ENCODE data around the gene USP34.

Gene USP34

DNA sequence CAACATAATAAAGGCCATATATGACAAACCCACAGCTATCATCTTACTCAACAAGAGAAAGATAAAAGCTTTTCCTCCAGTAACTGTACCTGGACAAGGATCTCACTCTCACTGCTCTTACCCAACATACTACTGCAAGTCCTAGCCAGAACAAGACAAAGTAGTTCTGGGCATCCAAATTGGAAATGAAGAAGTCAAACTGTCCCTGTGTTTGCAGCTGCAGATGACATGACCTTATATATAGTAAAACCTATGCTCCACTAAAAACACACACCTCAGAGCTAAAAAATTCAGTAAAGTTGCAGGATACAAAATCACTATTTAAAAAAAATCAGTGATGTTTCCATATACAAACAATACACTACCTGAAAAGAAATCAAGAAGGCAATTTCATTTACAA lies 32.2 kb downstream of the USP34 start:
- Histone ChIP-seq H3K9ac (ENCODE audit: low read length) (no peak overlapping the region), H3K4me3 (ENCODE audit: low read length) (no peak overlapping the region), H3K4me1 (ENCODE audit: control insufficient read depth, insufficient read depth, low read length) (peaks cover 37% of the 10 kb centered on the region), H3K36me3 (ENCODE audit: control insufficient read depth, insufficient read depth, low read length, severe bottlenecking) (peaks cover 3% of the 10 kb centered on the region), H3K9me3 (ENCODE audit: control insufficient read depth, low read length) (no peaks in the 10 kb centered on the region), H3K27me3 (replicated peaks; ENCODE audit: control insufficient read depth, insufficient read depth, low read length) (no peaks in the 10 kb centered on the region)
- no peak for DNase-seq (ENCODE audit: low read depth)

DNA sequence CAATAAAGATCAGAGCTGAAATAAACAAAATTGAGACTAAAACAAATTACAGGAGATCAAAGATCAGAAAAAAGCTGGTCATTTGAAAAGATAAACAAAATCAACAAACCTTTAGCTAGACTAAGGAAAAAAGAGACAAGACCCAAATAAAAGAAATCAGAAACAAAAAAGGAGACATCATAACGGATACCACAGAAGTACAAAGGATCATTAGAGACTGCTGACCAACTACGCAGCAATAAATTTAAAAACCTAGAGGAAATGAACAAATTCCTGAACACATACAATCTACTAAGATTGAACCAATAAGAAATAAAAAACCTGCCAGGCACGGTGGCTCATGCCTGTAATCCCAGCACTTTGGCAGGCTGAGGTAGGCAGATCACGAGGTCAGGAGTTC lies 33.7 kb downstream of the USP34 start:
- Histone ChIP-seq H3K9me3 (ENCODE audit: control insufficient read depth, low read length) (no peaks in the 10 kb centered on the region), H3K9ac (ENCODE audit: low read length) (no peak overlapping the region), H3K4me1 (ENCODE audit: control insufficient read depth, insufficient read depth, low read length) (peaks cover 37% of the 10 kb centered on the region), H3K4me3 (ENCODE audit: low read length) (no peak overlapping the region), H3K27me3 (replicated peaks; ENCODE audit: control insufficient read depth, insufficient read depth, low read length) (no peaks in the 10 kb centered on the region), H3K36me3 (ENCODE audit: control insufficient read depth, insufficient read depth, low read length, severe bottlenecking) (no peaks in the 10 kb centered on the region)
- no peak for DNase-seq (ENCODE audit: low read depth)

DNA sequence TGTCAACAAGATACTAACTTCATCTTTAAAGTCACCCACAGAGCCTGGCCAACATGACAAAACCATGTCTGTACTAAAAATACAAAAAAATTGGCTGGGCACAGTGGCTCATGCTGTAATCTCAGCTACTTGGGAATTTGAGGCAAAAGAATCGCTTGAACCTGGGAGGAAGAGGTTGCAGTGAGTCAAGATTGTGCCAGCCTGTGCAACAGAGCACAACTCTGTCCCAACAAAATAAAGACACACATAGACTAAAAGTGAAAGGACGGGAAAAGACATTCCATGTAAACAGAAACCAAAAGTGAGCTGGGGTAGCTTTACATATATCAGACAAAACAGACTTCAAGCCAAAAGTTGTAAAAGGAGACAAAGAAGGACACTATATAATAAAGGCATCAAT lies 34.8 kb downstream of the USP34 start:
- Histone ChIP-seq H3K4me3 (ENCODE audit: low read length) (peak overlapping the region; percentile 17), H3K9me3 (ENCODE audit: control insufficient read depth, low read length) (no peaks in the 10 kb centered on the region), H3K9ac (ENCODE audit: low read length) (no peak overlapping the region), H3K4me1 (ENCODE audit: control insufficient read depth, insufficient read depth, low read length) (peaks cover 37% of the 10 kb centered on the region), H3K36me3 (ENCODE audit: control insufficient read depth, insufficient read depth, low read length, severe bottlenecking) (no peaks in the 10 kb centered on the region), H3K27me3 (replicated peaks; ENCODE audit: control insufficient read depth, insufficient read depth, low read length) (no peaks in the 10 kb centered on the region)
- DNase-seq (ENCODE audit: low read depth) = no peak

DNA sequence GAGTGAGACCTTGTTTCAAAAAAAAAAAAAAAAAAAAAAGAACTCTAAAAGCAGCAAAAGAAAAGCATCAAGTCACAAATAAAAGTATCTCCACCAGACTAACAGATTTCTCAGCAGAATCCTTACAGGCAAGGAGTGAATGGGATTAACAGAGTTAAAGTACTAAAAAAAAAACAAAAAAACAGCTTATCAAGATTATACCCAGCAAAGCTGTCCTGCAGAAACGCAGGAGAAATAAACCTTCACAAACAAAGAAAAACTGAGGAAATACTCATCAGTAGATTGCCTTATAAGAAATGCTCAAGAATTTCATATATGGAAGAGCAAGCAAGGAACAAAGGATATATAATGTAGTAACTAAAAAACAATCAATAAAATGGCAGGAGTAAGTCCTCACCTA lies 35.6 kb downstream of the USP34 start:
- Histone ChIP-seq H3K9me3 (ENCODE audit: control insufficient read depth, low read length) (no peaks in the 10 kb centered on the region), H3K36me3 (ENCODE audit: control insufficient read depth, insufficient read depth, low read length, severe bottlenecking) (no peaks in the 10 kb centered on the region), H3K9ac (ENCODE audit: low read length) (no peak overlapping the region), H3K27me3 (replicated peaks; ENCODE audit: control insufficient read depth, insufficient read depth, low read length) (no peaks in the 10 kb centered on the region), H3K4me3 (ENCODE audit: low read length) (no peak overlapping the region), H3K4me1 (ENCODE audit: control insufficient read depth, insufficient read depth, low read length) (peaks cover 36% of the 10 kb centered on the region)
- DNase-seq (ENCODE audit: low read depth) = no peak

DNA sequence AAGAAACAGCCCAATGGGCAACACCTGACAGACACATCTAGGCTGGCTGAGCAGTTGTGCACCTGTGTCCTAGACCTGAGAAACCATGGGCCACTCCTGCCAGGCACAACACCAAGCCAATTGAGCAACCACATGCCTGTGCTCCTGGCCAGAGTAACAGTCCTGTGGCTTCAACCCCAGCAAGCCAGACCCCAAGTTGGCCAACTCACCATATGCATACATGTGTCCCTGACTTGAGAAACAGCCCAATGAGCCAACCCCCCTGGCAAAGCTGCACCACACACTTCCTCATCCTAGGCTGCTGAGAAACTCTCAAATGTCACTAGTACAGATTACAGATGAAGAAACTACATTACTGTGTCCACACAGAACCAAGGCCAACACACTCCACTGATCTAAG lies 36.6 kb downstream of the USP34 start:
- H3K4me1 ChIP-seq (ENCODE audit: control insufficient read depth, insufficient read depth, low read length) = peaks cover 32% of the 10 kb centered on the region
- no peak overlapping the region for H3K4me3 ChIP-seq (ENCODE audit: low read length)
- DNase-seq (ENCODE audit: low read depth) = no peak

DNA sequence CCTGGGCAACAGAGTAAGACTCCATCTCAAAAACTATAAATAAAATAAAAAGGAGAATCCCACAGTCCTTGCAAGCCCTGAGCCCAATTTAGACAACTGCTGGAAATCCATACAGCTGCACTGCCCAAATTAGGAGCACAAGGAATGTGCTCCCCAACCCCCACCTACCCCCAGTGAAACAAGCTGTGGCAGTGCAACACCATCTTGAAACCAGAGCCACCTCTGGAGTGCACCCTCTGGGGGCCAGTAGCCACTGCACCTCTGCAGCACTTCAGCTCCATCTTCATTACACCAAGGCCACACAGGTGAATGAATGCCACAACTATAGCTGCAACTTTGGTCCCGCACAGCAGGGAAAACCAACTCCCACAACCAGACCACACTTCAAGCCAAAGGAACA lies 37.3 kb downstream of the USP34 start:
- no peak overlapping the region for H3K4me3 ChIP-seq (ENCODE audit: low read length)
- peaks cover 24% of the 10 kb centered on the region for H3K4me1 ChIP-seq (ENCODE audit: control insufficient read depth, insufficient read depth, low read length)
- H3K9ac ChIP-seq (ENCODE audit: low read length) = no peak overlapping the region
- no peaks in the 10 kb centered on the region for H3K27me3 ChIP-seq (replicated peaks; ENCODE audit: control insufficient read depth, insufficient read depth, low read length)
- no peak for DNase-seq (ENCODE audit: low read depth)
- no peaks in the 10 kb centered on the region for H3K36me3 ChIP-seq (ENCODE audit: control insufficient read depth, insufficient read depth, low read length, severe bottlenecking)
- H3K9me3 ChIP-seq (ENCODE audit: control insufficient read depth, low read length) = no peaks in the 10 kb centered on the region

More for the DNA sequence above, 36.6 kb downstream of the USP34 start:
- H3K9me3 ChIP-seq (ENCODE audit: control insufficient read depth, low read length) = no peaks in the 10 kb centered on the region
- no peaks in the 10 kb centered on the region for H3K36me3 ChIP-seq (ENCODE audit: control insufficient read depth, insufficient read depth, low read length, severe bottlenecking)
- H3K9ac ChIP-seq (ENCODE audit: low read length) = no peak overlapping the region
- no peaks in the 10 kb centered on the region for H3K27me3 ChIP-seq (replicated peaks; ENCODE audit: control insufficient read depth, insufficient read depth, low read length)

DNA sequence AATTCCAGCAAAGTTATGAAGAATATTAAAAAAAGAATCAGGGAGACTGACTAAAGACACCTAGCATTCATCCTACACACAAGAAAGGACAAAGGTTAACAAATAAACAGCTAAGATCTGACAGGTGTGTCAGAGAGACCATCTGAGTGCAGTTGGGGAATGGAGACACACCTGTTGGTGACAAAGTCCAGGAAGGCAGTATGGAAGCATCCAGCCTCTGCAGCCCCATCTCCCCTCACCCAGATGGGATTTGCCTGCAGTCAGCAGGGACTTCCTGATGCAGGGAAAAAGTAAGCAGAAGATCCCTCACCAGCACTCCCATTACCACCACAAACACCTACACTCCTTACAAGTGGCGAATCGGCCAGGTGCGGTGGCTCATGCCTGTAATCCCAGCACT lies 37.9 kb downstream of the USP34 start:
- Histone ChIP-seq H3K9me3 (ENCODE audit: control insufficient read depth, low read length) (no peaks in the 10 kb centered on the region), H3K27me3 (replicated peaks; ENCODE audit: control insufficient read depth, insufficient read depth, low read length) (no peaks in the 10 kb centered on the region), H3K4me3 (ENCODE audit: low read length) (no peak overlapping the region), H3K9ac (ENCODE audit: low read length) (no peak overlapping the region), H3K4me1 (ENCODE audit: control insufficient read depth, insufficient read depth, low read length) (peaks cover 24% of the 10 kb centered on the region), H3K36me3 (ENCODE audit: control insufficient read depth, insufficient read depth, low read length, severe bottlenecking) (no peaks in the 10 kb centered on the region)
- no peak for DNase-seq (ENCODE audit: low read depth)

DNA sequence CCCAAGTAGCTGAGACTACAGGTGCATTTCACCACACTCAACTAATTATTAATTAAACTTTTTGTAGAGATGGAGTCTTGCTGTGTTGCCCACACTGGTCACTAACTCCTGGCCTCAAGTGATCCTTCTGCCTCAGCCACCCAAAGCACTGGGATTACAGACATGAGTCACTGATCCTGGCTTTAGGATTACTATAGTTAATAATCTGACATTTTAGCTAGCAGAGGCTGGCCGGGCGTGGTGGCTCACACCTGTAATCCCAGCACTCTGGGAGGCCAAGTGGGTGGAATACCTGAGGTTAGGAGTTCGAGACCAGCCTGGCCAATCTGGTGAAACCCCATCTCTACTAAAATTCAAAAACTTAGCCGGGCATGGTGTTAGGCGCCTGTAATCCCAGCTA lies 39.5 kb downstream of the USP34 start:
- H3K9me3 ChIP-seq (ENCODE audit: control insufficient read depth, low read length) = no peaks in the 10 kb centered on the region
- no peak overlapping the region for H3K9ac ChIP-seq (ENCODE audit: low read length)
- H3K4me1 ChIP-seq (ENCODE audit: control insufficient read depth, insufficient read depth, low read length) = peaks cover 18% of the 10 kb centered on the region
- DNase-seq (ENCODE audit: low read depth) = no peak
- H3K27me3 ChIP-seq (replicated peaks; ENCODE audit: control insufficient read depth, insufficient read depth, low read length) = no peaks in the 10 kb centered on the region
- no peaks in the 10 kb centered on the region for H3K36me3 ChIP-seq (ENCODE audit: control insufficient read depth, insufficient read depth, low read length, severe bottlenecking)
- no peak overlapping the region for H3K4me3 ChIP-seq (ENCODE audit: low read length)

DNA sequence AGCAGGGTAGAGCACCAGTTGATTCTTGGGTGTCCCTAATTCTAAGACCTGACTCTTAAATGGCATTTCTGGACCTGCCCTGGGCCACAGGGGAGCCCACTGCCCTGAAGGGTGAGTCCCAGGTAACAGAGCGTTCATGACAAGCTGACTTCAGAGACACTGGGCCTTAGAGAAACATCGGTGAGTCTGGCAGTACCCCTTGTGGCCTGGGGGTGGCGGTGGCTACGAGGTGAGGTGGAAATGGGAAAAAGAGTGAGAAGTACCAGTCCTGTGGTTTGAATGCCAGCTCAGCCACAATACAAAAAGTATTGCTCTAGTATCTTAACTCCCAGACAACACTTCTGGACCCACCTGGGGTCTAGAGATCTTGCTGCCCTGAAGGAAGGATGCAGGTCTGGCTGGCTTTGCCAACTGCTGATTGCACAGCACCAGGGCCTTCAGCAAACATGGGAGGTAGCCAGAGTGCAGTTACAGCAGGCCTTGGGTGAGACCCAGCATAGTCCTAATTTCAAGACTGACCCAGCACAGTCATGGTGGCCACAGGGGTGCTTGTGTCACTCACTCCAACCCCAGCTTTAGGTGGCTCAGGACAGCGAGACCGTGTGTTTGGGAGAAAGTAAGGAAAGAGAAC lies 44.5 kb downstream of the USP34 start:
- Histone ChIP-seq H3K4me3 (ENCODE audit: low read length) (no peak overlapping the region), H3K9me3 (ENCODE audit: control insufficient read depth, low read length) (no peaks in the 10 kb centered on the region), H3K27me3 (replicated peaks; ENCODE audit: control insufficient read depth, insufficient read depth, low read length) (no peaks in the 10 kb centered on the region), H3K9ac (ENCODE audit: low read length) (no peak overlapping the region), H3K36me3 (ENCODE audit: control insufficient read depth, insufficient read depth, low read length, severe bottlenecking) (no peaks in the 10 kb centered on the region), H3K4me1 (ENCODE audit: control insufficient read depth, insufficient read depth, low read length) (no peaks in the 10 kb centered on the region)
- DNase-seq (ENCODE audit: low read depth) = no peak

DNA sequence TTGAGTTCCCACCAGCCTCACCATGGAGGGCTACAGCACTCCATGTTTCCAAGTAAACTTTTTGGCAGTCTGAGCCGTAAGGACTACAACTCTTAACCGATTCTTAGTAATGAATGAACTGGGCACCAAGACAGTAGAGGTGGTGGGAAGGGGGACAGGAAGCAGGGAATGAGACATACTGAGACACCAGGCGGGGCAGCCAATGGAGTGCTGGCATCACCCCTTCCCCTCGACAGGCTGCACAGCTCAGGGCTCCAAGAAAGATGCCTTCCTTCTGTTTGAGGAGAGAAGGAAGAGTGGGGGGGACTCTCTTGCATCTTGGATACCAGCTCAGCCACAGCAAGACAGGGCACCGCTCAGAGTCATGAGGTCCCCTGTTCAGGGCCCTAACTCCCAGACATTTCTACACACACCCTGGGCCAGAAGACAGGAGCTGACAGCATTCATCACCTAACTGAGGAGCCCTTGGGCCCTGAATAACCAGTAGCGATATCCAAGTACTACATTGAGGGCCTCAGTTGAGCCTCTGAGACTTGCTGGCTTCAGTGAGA lies 45.2 kb downstream of the USP34 start:
- no peaks in the 10 kb centered on the region for H3K27me3 ChIP-seq (replicated peaks; ENCODE audit: control insufficient read depth, insufficient read depth, low read length)
- H3K9ac ChIP-seq (ENCODE audit: low read length) = no peak overlapping the region
- no peaks in the 10 kb centered on the region for H3K36me3 ChIP-seq (ENCODE audit: control insufficient read depth, insufficient read depth, low read length, severe bottlenecking)
- no peaks in the 10 kb centered on the region for H3K9me3 ChIP-seq (ENCODE audit: control insufficient read depth, low read length)
- H3K4me1 ChIP-seq (ENCODE audit: control insufficient read depth, insufficient read depth, low read length) = no peaks in the 10 kb centered on the region
- DNase-seq (ENCODE audit: low read depth) = no peak
- H3K4me3 ChIP-seq (ENCODE audit: low read length) = no peak overlapping the region

DNA sequence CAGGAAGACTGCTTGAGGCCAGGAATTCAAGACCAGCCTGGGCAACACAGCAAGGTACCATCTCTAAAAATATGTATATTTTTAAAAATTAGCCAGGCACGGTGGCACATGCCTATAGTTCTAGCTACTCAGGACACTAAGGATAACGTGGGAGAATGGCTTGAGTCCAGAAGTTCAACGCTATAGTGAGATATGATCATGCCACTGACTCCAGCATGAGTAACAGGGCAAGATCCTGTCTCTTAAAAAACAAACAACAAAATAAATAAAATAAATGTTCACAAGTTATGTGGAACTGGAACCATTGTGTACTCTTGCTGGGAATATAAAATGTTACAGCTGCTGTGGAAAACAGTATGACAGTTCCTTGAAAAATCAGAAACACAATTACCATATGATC lies 47.2 kb downstream of the USP34 start:
- H3K4me3 ChIP-seq (ENCODE audit: low read length) = no peak overlapping the region
- peak; percentile 27 for DNase-seq (ENCODE audit: low read depth)
- no peaks in the 10 kb centered on the region for H3K36me3 ChIP-seq (ENCODE audit: control insufficient read depth, insufficient read depth, low read length, severe bottlenecking)
- no peaks in the 10 kb centered on the region for H3K27me3 ChIP-seq (replicated peaks; ENCODE audit: control insufficient read depth, insufficient read depth, low read length)
- H3K4me1 ChIP-seq (ENCODE audit: control insufficient read depth, insufficient read depth, low read length) = peaks cover 14% of the 10 kb centered on the region
- H3K9ac ChIP-seq (ENCODE audit: low read length) = no peak overlapping the region
- no peaks in the 10 kb centered on the region for H3K9me3 ChIP-seq (ENCODE audit: control insufficient read depth, low read length)

DNA sequence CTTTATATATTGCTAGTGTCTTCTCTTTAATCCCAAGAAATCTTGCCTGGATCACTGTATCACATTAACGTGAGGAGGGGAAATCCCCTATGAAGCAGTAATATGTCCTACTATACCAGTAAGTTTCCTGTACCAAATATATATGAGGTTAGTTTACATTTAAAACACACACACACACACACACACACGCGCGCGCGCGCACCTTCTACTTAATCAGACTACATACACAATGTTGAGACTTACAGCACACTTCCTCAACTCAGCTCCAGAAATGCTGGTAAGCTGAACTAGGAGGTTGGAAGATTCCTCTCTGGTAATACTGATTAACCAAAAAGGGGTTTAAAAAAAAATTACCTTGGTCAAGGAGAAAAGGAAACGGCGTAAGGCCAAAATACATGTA lies 49.3 kb downstream of the USP34 start:
- H3K9me3 ChIP-seq (ENCODE audit: control insufficient read depth, low read length) = no peaks in the 10 kb centered on the region
- no peak for DNase-seq (ENCODE audit: low read depth)
- no peak overlapping the region for H3K4me3 ChIP-seq (ENCODE audit: low read length)
- H3K4me1 ChIP-seq (ENCODE audit: control insufficient read depth, insufficient read depth, low read length) = peaks cover 14% of the 10 kb centered on the region
- no peaks in the 10 kb centered on the region for H3K36me3 ChIP-seq (ENCODE audit: control insufficient read depth, insufficient read depth, low read length, severe bottlenecking)
- no peaks in the 10 kb centered on the region for H3K27me3 ChIP-seq (replicated peaks; ENCODE audit: control insufficient read depth, insufficient read depth, low read length)
- H3K9ac ChIP-seq (ENCODE audit: low read length) = no peak overlapping the region
